Measurements from ENCODE around the gene GPN2.
"Not testable (repeated sequence)": the region's sequence is repeated elsewhere in the genome, so short reads cannot be mapped to it uniquely, and the experiment has no call there.

Gene GPN2

DNA sequence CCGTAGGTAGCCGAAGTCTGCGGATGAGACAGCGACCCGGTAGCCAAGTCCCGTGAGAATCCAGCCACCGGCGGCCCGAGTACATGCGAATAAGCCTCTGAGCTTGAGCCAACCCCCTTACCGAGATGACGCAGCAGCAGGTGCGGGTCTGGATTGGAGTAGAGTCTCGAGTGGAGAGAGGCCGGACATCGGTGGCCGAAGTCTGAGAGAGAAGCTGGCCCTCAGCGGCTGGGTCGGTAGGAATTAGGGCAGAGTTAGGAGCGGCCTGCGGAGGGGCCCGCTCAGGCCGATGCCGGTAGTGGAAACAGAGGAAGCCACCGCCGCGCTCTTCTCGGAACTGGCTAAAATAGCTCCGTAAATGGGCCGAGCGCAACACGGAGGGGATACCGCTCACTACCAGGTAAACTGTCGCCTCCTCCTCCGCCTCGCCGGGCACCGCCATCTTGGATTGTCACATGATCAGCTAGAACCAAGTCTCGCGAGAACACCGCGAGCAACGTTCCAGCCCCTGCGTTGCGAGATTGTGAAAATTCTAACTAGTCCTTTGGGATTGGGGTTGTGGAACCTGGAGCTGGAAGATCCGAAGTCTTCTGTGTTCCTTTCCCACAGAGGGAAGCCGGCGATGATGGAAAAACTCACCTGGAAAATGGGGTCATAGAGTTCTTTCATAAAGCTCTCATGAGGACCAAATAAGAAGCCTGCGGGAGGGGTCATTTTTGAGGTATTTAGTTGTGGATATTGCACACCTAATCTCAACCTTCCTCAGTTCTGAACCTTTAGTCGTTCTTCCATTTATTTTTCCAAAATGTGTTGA is 10.1 kb upstream of the GPN2 start, which contains the start of gene GPATCH3:
TSS of gene GPATCH3 (minus strand) at position 467 of the 814 bp plus-strand sequence. CDS start at position 442, 25 bp downstream.
- TF ChIP-seq, protein P1, sequence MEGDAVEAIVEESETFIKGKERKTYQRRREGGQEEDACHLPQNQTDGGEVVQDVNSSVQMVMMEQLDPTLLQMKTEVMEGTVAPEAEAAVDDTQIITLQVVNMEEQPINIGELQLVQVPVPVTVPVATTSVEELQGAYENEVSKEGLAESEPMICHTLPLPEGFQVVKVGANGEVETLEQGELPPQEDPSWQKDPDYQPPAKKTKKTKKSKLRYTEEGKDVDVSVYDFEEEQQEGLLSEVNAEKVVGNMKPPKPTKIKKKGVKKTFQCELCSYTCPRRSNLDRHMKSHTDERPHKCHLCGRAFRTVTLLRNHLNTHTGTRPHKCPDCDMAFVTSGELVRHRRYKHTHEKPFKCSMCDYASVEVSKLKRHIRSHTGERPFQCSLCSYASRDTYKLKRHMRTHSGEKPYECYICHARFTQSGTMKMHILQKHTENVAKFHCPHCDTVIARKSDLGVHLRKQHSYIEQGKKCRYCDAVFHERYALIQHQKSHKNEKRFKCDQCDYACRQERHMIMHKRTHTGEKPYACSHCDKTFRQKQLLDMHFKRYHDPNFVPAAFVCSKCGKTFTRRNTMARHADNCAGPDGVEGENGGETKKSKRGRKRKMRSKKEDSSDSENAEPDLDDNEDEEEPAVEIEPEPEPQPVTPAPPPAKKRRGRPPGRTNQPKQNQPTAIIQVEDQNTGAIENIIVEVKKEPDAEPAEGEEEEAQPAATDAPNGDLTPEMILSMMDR (IDR thresholded peaks at IDR 0.05; ENCODE audit: low read depth, low read length) = no peak
- peak; percentile 85 for DNase-seq (ENCODE audit: extremely low read depth, low read depth)

DNA sequence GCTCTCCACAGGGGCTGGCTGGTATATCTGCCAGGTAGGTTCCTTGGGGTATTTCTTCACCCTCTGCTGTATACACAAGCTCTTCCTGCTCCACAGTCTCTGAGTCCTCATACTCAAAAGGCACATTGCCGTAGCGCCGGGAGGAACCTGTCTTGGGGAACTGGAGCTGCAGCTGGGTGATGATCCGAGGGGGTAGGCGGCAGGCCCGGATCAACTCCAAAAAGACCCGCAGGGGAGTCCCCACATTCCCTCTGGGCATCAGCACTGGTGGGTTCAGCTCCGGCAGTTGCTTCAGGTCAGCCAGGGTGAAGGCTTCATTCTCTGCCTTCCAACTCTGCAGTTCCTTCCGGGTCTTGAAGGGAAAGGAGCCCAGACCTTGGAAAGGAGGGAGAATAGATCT is 7.3 kb upstream of the GPN2 start:
- TF ChIP-seq, protein P1 (IDR thresholded peaks at IDR 0.05; ENCODE audit: low read depth, low read length) = no peak
- no peak for DNase-seq (ENCODE audit: extremely low read depth, low read depth)

DNA sequence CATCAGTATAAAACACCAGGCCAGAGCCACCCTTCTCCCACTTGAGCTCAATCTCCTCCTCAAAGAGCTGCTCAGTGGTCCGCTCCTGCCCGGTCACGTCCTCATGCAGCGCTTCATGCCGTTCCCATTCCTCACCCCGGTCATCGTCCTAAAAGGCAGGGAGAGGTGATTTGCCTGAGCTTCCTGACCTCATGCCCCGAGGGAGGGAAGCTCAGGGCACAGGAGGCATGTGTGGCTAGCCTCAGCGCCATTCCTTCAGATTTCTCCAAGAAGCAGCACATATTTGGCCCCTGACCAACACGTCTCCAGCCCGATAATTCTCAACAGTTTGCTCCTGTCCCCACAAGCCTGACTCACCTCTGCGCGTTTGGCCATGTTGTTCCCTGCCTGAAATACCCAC is 4.2 kb upstream of the GPN2 start:
- TF ChIP-seq, protein P1 (IDR thresholded peaks at IDR 0.05; ENCODE audit: low read depth, low read length) = no peak
- DNase-seq (ENCODE audit: extremely low read depth, low read depth) = no peak

DNA sequence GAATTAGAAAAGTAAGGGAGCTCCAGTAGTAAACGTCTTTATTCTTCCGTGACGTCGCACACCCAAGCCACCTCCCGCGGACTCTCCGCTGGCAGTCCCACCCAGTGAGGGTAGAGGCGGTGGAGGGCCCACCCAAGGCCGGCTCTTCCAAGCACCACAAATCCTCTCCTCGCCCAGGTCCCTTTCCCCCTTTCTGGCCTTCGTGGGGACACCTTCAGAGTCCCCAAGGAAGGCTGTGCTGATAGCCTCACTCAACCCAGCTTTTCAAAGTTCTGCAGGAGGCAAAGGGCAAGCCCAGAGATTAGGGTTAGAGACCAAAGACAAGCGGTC is 349 bp upstream of the GPN2 start:
- no peak for DNase-seq (ENCODE audit: extremely low read depth, low read depth)
- TF ChIP-seq, protein P1 (IDR thresholded peaks at IDR 0.05; ENCODE audit: low read depth, low read length) = no peak

DNA sequence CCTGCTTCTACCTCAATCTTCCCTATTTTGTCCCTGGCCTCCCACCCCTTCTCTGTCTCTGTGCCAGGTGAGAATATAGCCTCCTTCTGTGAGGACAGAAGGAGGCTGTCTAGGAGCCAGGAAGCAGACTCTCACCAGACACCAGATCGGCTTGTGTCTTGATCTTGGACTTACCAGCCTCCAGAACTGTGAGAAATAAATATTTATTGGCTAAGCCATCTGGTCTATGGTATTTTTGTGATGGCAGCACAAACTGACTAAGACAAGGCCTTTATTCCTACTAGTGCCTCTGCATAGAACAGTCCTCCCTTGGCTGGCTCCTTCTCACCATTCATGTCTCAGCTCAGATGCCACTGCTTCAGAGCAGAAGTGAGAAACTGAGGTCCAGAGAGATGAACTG is 1.9 kb downstream of the GPN2 start:
- DNase-seq (ENCODE audit: extremely low read depth, low read depth) = no peak
- TF ChIP-seq, protein P1 (IDR thresholded peaks at IDR 0.05; ENCODE audit: low read depth, low read length) = no peak

DNA sequence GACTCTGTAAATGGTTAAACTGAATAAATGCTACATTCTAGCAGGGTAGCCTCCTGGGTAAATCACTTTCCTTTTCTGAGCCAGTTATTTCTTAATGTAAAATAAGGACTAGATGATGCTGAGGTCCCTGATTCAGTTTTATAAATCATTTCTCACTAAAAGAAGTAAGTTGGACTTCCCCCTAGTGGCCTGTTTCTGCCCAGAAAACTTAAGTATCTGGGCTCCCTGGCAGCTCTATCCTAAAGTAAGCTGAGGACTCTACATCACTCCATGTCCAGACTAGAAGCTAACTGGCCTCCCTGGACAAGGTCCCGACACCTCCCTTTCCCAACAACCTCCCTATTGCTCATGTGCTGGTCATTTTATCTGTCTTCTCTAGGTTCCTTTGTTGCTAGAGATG is 3.0 kb downstream of the GPN2 start:
- no peak for DNase-seq (ENCODE audit: extremely low read depth, low read depth)
- TF ChIP-seq, protein P1 (IDR thresholded peaks at IDR 0.05; ENCODE audit: low read depth, low read length) = peak; percentile 46

DNA sequence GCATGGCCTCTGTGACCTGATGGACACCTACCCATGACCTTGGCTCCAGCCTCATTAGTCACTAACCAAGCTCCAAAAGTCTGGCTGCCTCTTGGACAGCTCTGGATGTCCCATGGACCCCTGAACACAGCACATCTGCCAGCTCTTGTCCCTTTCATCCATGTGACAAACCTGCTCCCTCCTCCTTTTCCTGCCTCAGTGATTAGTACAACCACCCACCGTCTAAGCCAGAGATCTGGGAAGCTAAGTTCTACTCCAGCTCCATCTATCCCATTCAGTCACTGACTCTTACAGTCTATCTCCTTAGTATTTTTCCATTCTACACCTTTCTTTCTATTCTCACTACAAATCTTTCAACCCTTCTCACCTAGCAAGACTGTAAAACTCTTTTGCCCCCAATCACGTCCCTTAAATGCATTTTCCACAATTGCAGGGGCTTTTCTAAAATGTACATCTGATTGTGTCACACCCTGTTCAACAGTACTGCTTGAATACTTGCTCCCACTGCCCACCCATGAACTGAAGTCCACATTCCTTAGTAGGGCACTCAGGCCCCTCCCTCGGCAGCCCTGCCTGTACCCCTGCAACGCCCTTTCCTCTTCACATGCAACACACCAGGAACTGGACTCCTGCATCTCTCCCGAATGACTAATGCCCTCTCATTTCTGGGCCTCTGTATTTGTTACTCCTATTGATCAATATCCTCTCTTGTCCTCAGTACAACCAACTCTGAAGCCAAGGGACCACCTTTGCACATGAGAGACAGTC is 7.2 kb downstream of the GPN2 start:
- DNase-seq (ENCODE audit: extremely low read depth, low read depth) = no peak

DNA sequence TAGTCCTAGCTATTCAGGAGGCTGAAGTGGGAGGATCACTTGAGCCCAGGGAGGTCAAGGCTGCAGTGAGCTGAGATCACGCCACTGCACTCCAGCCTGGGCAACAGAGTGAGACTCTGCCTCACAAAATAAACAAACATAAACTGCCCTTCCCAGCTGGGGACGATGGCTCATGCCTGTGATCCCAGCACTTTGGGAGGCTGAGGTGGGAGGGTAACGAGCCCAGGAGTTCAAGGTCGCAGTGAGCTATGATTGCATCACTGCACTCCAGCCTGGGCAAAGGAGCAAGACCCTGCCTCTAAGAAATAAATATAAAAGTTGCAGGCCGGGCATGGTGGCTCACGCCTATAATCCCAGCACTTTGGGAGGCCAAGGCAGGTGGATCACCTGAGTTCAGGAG is 8.5 kb downstream of the GPN2 start:
- DNase-seq (ENCODE audit: extremely low read depth, low read depth) = not testable (repeated sequence)

More for the DNA sequence above, 7.2 kb downstream of the GPN2 start:
- TF ChIP-seq, protein P1 (IDR thresholded peaks at IDR 0.05; ENCODE audit: low read depth, low read length) = no peak
